ENCODE measurements around the gene ATP8B4.

DNA sequence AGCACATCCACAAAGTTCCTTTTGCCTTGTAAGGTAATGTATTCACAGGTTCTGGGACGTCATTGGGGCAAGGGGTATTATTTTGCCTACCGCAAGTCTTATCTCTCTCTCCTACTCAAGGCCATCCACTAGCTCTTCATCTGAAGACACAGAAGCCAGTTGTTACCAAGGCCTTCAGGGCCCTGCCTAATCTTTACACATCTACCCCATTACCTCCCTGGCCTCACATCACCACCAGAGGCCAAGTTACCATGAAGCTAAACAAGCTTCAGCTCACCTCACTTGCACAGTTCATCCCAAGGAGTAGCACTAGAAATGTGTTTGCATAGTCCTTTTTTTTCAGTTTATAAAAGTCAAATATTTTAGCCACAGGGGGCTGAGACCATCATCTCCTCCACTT, 34.1 kb downstream of the ATP8B4 start:
- TF ChIP-seq CTCF (IDR thresholded peaks at IDR 0.05; ENCODE audit: low read length) (no peak), EZH2 (IDR thresholded peaks at IDR 0.05; ENCODE audit: borderline replicate concordance, low read length) (no peak)
